GM04503 (cell line): Measurements from ENCODE around the gene AFF2.
"Not testable (repeated sequence)": the region's sequence is repeated elsewhere in the genome, so short reads cannot be mapped to it uniquely, and the experiment has no call there.

Source experiments
- DNase-seq: peaks from one replicate; pipeline ENCODE4 v3.0.0-alpha.2; 2012; ENCODE audit warnings: low read depth

AFF2 gene

DNA sequence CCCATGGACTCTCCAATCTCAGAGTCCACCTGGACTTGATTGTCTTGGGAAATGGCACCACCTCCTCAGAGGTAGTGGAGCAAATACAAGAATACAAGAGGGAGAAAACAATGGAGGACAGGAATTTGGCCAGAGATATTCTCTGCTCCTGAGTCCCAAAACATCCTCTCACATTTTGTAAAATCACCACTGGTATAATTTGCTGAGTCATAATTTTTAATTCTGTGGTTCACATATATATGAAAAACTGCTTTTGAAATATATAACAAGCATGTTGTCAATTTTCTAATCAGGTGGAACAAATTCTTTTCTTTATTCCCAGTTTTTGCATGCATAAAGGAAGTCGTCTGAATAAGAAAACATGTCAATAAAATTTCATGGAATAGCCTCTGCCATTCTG lies 356.1 kb downstream of the AFF2 start:
- DNase-seq: no peak

DNA sequence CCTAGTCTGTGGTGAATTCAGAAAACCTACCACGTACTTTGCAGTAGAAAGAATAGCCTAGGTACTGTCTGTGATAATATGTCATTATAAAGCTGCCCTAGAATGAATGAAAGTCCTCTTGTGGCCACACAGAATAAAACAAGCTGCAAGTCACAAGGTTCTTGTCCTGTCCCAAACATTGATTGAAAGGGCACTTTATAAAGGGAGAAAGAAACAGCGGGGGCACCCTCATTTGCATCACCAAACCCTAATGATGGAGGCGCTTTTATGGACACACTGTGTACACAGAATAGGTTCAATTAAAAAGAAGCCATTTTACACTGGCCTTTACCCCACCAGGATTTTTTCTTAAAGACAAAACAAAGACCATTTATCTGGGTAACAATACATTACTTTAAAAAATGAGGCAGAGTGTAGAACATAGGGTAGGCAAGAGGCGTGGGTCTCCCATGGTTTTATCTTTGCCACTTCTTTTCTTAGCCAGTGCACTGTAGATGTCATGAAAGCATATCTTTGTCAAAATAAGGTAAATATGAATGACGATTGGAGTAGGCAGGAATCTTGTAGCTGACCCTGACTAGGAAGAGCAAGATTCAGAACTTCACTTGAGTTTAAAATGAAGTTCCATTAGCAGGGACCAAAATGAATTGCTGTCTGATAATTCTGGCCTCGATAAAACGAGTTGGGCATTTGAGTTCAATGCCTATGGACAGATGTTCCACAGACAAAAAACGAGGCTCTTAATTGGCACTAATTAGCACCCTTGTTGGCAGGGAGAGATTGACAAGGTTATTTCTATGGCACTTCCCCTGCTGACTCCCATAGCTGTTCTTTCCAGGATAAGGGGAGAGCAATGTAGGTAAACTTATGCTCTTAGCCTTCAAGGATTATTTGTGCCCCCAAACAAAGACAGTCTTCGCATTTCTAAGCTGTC lies 365.1 kb downstream of the AFF2 start:
- DNase-seq: no peak

DNA sequence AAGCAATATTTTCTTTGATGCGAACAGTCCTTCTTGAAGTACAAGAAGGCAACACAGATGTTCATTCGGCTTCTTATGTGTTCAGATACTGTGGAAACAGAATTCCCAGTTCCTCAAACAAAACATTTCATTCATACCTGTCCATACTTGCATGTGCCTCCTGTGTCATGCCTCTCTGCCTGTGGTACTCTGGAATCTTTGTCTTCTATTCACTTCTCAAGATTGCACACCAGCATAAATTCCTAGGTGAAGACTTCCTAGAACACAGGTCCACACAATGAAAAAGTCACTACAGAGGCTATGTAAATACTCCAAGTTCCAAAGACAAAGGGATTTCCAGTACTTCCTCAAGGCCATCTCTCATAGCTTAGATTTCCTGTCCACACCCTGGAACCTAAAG lies 367.2 kb downstream of the AFF2 start:
- DNase-seq: no peak

DNA sequence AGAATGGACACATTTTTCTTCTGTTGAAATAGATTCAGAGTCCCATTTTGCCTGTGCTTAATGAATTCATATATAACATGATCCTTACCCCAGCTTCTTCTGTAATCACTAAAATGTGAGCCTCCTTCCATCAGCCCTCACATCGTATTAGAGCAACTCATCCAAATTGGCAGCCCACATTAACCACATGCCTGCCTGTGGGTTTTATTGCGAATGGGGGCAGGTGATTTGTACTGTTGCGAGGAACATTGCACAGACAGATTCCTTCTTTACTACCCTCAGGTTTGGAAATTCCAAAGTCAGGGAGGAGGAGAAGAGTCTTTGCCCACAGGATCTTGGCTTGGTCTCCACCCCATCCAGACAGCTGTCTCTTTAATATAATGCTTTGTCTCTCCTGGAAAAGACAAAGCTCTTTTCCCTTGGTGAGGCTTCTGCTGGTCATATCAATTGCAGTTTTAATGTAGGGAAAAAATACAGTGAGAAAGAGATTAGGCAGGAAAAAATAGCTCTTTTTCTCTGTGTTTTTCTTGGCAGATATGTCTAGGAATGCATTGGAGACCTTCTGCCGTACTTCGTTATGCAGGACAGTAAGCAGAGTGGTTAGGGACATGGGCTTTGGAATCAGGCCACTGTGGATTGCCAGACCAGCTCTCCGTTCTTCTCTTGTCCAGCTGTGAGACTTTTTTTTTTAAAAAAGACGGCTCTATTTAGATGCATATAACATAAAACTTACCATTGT lies 371.2 kb downstream of the AFF2 start:
- peak; percentile 79 for DNase-seq

DNA sequence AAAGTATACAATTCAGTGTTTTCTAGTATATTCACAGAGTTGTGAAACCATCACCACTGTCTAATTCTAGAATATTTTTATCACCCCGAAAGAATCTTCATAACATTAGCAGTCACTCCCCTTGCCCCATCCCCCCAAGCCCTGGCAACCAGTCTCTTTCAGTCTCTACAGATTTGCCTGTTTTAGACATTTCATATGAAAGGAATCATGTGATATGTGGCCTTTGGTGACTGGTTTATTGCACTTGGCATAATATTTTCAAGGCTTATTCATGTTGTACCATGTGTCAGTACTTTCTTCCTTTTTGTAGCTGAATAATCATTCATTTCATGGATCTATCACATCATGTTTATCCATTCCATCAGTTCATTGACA lies 371.7 kb downstream of the AFF2 start:
- no peak for DNase-seq

DNA sequence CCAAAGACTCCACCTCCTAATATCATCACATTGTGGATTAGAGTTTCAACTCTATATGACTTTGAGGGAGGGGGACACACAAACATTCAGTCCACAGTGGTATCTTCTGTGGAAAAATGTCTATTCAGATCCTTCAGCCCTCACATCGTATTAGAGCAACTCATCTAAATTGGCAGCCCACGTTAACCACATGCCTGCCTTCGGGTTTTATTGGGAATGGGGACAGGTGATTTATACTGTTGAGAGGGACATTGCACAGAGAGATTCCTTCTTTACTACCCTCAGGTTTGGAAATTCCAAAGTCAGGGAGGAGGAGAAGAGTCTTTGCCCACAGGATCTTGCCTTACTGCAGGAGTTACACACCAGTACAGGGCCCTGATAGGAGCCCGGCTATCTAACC lies 372.5 kb downstream of the AFF2 start:
- no peak for DNase-seq

DNA sequence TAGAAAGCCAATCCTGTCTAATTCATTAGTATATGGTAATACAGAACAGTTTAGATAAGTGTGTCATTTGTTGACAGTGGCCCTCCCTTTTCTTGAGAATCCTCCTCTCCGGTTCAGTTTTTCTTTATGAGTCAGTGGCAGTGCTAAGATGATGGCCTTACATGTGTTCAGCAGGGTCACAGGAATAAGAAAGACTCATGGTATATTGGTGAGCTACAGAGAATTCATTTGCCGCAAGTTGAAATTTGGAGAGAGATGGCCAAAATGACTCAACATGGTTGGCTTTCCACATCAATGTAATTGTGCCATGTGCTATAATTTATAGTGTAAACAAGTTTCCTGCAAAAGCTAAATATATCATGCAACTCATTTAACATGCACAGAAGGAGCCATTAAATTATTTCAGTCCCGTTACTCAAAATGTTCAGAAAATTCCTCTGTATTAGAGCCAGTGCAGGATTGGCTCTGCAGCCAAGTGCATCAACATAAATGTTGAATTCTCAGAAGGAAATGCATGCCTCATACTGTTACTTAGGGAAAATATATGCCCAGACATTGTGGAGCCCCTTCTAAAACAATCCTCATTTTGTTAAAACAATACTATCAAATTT lies 374.3 kb downstream of the AFF2 start:
- DNase-seq: peak; percentile 41

DNA sequence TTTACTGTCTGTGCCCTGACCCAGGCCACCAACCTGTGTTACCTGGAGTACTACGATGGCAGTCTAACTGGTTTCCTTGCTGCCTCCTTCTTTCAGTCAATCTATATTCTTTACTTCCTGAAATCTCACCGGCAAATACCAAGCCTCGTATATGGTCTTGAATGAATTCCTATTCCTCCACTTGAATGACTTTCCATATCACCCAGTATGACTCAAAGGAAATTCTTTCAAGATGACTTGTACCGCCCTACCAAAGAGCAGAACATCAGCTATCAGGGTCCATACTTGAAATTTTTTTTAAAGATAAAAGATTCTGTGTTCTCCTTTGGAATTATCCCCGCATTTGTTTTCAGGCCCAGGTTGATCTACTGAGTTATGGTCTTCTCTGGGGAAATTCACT lies 378.0 kb downstream of the AFF2 start:
- no peak for DNase-seq

DNA sequence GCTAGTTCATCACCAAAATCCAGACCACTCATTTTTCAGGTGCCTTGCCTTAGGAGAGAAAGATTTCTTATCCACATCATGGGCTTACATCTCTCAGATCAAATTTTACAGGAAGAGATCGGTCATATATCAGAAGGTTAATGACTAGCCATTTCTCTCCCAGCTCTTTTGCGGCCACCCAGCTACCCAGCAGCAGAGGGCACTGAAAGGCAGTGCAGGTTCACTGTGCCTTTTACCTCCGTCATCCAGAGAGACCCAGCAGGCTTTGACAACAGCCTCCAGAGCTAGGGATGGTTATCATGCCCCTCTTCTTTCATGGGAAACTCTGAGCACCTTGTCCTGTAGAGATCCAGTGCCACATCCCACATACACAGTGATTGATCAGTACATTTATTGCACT lies 384.8 kb downstream of the AFF2 start:
- no peak for DNase-seq

DNA sequence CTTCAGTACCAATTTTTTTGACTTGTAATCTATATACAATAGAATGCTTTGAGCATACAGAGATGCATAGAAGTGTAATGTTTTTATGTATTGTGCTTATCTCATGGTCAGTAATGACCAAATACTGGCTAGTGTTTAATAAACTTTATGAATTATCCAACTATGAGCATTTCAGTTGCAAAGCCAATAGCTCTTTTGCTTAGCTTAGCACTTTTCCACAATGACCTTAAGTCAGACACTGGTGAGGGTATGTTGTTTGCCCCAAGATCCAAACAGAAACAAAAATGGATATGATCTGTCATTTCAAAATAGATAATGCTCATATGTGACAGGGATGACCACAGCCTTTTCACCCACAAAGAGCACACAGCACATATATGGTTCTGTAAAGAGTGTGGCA lies 393.0 kb downstream of the AFF2 start:
- DNase-seq: no peak

DNA sequence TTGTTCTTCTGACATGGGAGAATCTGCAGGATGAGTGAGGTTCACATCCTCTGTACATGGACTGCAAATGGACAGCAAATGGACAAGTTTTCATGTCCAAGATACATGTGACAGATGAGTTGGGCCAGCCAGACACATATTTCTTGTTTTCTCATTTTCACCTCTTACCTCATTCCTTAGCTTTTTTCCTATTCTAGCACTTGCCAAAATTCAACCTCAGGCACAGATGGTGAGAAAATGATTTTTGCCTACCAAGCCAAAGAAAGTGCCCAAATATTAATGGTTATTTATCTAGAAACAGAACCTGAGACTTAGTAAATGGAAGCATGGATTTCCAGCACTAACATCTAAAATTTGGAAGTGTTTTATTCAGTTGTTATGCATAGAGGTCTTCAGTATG lies 402.2 kb downstream of the AFF2 start:
- DNase-seq: no peak

DNA sequence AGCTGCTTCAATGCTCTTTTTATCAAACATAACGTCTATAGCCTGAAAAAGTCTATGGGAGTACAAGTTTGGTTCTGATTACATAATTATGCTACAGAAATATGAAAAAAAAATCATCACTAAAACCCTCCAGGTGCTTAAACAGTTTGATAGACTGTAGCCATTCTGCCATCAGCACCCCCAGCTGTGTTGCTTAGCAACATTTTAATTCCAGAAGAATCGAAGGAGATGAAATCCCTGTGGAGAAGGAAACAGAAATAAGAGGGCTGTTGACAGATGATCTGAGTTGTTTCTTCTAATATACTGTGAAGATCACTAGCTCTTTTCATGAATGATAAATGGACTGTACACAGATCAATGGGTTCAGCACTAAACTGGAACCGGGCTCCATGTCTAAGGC lies 402.8 kb downstream of the AFF2 start:
- DNase-seq: no peak

DNA sequence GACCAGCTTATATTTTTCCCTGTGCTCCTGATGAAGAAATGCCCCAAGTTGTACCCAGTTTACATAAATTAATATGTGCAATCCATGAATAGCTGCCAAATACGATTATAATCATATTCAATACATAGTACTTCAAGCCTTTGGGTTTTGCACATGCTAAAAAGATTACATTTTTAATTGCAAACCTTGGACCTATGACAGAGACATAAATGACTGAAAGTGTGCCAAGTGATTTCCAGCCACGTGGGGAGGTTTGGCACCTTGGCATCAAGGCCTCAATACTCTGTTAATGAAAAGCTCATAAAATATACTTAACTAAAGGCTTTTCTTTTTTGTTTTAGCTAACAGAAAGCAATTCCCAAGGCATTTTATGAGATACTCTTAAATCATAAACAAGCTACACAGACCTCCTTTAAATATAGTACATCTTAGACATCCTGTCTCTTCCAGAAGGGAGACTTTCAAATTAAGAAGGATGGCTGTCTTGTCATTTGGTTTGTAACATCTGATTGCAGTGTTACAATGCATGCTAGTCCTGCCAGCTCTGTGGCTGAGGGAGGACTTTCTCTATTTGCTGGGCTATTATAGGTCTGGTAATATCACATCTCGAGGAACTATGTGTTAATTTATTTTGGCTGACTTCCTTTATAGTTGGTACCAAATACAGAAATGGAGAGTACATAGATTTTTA lies 404.1 kb downstream of the AFF2 start:
- no peak for DNase-seq

DNA sequence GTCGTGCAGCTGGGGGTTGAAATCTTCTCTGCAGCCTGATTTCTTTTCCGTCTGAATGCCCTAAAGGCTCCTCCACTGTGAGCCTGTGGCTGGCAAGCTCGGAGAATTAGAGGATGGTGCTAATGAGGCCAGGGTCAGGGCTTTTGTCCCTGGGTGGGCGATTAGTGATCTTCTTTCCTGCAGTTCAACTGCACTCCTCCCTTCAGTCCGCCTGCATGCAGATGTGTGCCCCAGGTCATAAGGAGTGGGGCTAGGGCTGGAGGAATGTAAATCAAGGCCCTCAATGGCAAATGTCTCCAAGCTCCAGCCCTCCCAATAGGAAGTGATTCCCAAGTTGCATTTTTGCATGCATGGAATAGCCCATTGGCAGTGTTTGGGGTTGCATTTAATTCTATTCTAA lies 405.0 kb downstream of the AFF2 start:
- no peak for DNase-seq

DNA sequence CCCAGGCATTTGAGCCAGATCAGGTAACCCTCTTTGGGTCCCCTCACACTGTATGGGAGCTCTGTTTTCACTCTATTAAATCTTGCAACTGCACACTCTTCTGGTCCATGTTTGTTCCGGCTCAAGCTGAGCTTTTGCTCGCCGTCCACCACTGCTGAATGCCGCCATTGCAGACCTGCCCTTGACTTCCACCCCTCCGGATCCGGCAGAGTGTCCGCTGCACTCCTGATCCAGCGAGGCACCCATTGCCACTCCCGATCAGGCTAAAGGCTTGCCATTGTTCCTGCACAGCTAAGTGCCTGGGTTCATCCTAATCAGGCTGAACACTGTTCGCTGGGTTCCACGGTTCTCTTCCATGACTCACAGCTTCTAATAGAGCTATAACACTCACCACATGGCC lies 406.2 kb downstream of the AFF2 start:
- DNase-seq: not testable (repeated sequence)

DNA sequence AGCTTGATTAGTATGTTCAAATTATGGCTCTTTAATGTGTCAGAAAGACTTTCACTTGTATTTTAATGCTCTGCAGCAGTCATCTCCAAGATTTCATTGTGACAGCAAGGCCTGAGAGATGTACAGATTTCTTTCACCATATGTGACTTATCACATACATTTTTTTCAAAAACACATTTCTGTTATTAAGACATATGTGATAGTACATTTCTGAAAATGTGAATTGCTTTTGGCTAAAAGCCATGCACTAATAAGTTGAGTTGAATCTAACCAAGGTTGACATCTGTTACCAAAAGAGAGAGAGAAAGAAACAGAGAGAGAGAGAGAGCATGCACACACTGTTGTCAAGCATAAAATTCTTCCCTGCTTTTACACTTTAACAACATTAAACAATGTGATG lies 409.3 kb downstream of the AFF2 start:
- no peak for DNase-seq

DNA sequence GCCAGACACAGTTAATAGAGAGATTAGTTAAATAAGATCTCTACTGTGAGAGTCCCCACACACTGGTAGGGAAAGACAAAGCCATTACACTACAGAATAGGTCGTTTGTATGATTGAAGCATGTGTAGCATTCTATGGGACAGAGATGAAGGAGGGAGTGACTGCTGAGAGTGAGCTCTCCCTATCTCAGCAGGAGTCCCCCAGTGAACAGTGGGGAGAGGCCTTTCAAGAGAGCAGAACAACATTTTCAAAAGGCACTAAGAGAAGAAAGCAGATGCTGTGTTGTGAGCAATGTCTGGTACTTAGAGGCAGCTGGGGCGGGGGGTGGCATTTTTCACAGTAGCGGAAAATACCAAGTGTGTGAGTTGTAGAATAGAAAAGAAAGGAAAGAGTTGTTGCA lies 413.6 kb downstream of the AFF2 start:
- no peak for DNase-seq

DNA sequence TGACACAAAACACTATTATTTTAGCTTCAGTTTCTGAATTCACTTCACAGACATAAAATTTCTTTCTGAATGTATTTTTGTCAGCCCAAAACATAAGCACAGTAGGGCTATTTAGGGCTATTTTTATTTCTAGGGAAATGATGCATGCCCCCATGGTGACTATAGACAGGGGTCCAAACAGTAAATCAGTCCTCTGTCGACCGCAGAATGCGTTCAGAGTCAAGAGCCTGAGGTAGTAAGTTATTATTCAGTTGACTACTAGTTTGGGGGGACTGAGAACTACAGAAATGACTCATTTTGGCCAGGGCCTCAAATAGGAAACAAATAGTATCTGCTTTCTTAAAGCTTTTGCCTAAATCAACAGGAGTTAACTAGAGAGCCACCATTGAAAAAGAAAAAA lies 414.4 kb downstream of the AFF2 start:
- no peak for DNase-seq

DNA sequence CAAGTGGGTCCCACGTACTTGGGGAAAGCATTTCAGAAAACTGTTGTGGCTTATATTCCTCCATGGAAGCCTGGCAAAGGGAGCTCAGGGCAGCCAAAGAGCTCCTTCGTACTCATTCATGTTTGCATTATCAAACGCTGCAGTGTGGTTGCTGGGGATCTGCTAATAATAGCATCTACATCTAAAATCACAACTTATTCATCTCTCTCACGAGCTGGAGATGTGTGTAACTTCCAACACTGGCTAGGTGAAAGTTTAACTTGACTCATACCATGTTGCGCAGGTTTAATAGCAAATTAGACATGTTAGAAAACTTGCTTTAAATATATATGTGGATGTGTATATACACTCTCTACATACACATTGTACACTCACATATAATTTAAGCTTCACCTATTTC lies 415.1 kb downstream of the AFF2 start:
- no peak for DNase-seq

DNA sequence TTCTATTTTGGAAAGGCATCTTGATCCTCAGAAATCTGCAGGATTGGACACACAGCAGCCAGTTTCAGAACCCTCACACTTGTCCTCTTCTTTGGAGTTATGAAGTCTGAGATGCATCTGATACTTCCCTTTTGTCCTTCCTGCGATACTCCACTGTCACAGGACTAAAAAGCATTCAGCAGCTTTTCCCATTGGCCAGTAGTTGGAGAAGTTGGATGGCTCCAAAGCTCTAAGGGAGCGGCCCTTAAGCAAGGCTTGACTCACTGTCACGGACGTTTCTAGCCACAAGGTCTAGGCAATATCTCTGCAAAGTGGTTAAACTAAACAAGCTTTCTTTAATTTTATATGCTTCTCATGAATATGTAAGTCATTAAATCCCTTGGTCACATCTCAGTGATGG lies 417.0 kb downstream of the AFF2 start:
- no peak for DNase-seq

DNA sequence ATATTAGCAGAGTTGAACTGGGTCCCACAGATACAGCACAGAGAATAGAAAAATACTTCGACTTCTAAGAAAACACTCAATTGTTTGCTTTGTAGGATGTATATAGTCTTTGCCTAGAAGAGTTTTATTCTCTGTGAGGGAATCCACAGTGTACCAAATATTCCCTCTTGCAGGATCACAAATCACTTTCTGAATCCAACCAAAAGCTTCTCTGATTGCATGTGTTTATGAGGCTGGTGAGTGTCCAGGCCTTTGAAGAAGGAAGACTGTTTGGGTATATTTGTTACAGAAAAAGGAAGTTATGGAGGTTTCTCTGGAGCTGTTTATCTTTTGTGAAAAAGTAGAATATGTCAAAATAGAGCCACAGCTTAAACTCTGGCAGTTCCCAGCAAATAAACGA lies 423.2 kb downstream of the AFF2 start:
- no peak for DNase-seq

DNA sequence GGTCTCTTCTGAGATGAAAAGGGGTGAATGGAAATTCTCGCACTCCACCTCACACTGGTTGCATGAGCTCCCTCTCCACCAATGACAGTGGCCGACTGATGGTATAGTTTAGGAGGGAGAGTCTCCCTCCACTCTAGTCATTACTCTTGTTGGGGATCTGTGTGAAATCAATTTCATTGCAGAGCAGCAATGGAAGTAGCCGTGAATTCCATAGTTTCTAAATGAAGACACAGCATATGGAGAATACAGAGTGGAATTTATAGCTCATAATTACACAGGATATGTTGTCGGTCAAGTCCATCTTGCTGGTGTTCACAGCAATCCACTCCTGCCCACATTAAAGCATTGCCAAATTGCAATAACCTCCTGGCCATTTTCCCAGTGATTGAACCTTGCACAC lies 426.0 kb downstream of the AFF2 start:
- DNase-seq: no peak

DNA sequence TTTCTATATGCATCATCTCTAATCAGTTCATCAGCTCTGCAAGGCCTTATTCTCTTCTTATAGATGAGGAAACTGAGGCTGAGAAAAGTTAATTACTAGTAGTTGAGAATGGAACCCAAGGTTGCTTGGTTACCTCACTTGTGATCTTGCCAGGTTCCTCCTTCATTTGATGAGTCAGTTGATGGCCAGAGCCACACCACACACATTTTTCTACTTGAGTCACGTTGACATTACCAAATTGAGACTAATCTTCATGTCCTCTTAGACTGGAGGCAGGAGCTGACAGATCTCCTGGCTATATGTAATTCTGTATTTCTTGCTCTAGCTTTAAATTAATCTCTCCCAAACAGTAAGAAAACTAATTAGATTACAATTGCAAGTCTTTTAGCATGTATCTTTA lies 428.4 kb downstream of the AFF2 start:
- peak; percentile 15 for DNase-seq
